ENCODE results near the gene PIGZ.
A peak's percentile ranks its signal among the peaks of the same experiment; 100 is the strongest.

The PIGZ gene

DNA sequence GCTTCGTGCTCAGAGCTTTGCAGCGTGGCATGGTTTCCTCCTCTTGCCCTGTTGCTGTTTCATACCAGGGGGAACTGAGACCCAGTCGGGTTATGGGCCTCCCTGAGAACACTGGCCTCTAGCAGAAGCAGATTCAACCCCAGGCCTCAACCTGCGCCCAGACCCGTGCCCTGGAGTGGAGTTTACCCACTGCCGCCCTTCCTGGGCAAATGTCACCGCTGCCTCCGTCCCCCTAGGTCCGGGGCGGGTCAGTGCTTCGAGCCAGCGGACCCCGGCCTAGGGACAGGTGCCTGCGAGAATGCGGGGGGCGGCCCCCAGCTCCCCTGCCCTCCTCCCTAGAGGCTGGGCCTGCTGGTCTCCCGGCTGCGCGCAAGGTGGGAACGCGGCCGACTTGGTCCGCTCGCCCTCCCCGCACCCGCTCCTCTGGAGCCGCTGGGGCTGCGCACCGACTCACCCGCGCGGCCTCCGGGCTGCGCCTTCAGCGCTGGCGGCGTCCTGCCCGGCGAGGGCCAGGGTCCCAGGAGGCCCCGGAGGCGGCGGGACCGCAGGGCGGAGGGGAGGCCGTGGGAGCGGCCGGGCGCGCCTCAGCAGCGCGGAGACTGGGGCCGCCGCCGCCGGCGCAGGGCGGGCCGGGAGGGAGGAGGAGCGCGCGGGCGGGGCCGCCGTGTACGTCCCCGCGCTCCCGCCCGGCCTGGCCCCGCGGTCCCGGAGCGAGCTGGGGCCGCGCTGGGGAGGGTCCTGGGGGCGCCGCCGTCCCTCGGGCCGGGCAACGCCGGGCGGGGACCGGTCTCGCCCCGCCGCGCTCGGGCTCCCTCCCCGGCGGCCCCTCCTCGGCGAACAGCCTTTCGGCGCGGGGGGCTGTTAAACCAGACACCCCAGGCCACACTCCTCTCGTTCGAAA, at the start of gene PIGZ:
TSS of gene PIGZ (minus strand) at position 601 of the 901 bp plus-strand sequence. CDS start 16,802 bp downstream, outside the sequence.
- peak; percentile 52 for DNase-seq (ENCODE audit: low read depth)

GRCh38 chr3:197017003-197017402, 48.4 kb upstream of the PIGZ start:
- DNase-seq (ENCODE audit: low read depth) = no peak

DNA sequence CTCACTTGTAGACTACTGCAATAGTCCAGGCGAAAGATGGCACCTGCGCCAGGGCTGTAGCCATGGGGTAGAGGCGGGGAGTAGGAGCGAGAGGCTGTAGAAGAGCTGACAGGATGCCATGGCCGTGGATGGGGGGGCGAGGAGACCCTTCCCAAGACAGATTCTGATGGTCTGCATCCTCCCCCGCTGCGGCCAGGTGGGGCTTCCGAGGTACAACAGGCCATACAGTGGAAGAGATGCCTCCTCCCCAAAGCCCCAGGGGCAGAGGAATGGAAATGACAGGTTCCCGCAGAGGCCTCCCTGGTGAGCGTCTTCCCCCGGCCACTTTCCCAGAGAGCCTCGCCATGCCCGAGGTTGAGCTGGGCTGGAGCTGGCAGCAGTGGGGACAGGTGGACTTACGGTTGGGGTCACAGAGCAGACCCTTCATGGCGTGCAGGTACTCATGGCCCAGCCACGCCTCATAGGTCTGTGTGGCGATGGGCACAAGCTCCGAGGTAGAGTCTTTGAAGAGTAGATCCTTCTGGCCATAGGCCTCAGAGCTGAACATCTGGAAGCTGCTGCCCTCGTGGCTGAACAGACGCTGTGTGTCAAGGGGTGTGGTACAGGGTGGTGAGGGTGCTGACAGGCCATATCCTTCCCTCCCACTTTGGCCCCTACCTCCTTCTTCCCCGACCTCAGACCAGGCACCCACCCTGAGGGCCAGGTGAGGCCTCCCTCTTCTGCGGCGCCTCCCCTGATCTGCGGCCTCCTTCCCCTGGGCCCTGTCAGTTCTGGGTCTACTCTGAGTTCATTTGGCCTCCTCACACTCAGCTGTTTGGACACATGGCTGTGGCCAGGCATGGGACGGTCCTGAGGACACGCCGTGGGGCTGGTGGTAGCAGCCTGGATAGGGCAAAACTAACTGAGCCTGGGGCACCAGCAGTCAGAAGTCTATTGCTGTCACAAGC, 47.4 kb upstream of the PIGZ start:
- DNase-seq (ENCODE audit: low read depth) = no peak

DNA sequence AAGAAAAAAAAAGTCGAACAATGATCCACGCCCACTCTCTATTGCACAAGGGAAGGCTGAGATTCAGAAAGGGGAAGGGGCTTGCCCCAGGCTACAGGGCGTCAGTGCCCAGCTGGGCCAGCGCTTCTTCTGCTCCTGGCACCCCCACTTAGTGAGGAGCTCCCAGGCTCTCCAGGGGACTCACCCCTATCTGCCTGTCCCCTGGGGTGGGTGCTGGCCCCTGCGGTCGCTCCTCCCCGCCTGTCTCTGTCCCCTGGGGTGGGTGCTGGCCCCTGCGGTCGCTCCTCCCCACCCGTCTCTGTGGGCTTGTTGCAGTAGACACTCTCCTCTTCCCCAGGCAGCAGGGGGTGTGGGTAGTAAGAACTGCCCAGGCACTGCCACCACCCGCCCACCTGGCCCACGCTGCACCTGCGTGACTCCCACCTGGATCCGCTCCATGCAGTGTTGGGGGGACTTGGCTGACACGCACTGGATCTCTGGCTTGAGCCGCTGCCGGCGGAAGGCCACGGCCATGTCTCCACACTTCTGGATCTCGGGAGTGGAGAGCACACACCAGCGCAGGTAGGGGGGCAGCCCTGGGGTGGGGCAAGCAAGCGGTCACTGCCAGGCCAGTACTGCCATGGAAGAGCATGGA, 46.4 kb upstream of the PIGZ start:
- no peak for DNase-seq (ENCODE audit: low read depth)

GRCh38 chr3:197014024-197014423, 45.4 kb upstream of the PIGZ start:
- DNase-seq (ENCODE audit: low read depth) = no peak

- DNase-seq (ENCODE audit: low read depth) = no peak
Measured at GRCh38 chr3:197012540-197012883, 43.9 kb upstream of the PIGZ start.

DNA sequence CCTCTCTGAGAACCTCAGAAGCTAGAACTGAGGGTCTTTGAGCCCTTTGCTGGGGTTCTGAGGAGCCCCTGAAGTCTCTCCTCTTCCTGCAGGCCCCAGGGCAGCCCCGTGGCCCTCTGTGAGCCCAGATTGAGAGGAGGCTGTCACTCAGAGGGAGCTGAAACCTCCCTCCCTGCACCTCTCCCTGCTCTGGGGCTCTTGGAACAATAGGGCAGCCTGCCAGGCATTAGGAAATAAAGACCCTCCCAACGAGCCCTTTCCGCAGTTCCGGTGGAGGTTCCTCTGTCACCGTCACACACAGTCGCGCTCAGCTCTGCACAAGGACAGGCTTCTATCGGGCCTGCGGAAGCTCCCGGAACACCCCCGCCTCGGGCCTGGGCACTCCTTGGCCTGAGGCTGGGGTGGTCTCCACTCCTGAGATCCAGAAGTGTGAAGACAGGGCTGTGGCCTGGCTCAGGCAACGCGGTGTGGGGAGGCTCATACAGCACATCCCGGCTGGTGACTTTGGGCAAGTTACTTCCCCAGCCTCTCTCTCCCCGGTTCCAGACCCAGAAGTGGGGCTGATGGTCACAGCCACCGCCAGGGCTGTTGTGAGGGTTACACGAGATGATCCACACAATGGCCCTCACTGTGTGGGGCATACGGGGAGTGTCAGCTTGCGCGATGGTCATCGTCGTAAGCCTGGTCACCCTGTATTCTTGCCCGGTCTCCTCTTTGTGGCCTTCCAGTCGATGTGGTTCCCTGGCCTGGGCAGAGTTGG, 43.3 kb upstream of the PIGZ start:
- DNase-seq (ENCODE audit: low read depth) = no peak

- no peak for DNase-seq (ENCODE audit: low read depth)
Measured at GRCh38 chr3:197010556-197011351, 42.1 kb upstream of the PIGZ start.

DNA sequence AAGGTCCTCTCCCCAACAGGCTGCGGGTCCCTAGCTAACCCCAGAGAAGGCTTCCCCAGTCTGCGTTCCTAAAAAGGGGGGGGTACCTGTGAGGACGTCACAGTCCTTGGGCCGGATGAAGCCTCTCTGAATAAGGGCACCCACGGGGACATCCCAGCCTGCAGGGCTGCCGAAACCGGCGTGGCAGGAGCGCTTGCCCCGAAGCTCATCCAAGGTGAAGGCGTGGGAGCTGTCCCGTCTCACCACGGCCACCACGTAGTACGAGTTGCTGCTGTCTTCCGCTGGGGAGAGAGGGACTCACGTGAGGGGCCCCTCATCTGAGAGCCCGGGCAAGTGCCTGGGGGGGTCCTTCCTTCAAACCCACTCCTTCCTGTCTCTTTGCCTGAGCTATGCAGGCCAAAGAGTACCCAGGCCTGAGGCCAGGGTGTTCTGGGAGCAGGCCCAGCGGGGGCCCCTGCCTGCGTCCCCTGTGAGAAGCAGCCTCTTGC, 40.9 kb upstream of the PIGZ start:
- DNase-seq (ENCODE audit: low read depth) = no peak

GRCh38 chr3:197008436-197009209, 40.0 kb upstream of the PIGZ start:
- DNase-seq (ENCODE audit: low read depth) = no peak

DNA sequence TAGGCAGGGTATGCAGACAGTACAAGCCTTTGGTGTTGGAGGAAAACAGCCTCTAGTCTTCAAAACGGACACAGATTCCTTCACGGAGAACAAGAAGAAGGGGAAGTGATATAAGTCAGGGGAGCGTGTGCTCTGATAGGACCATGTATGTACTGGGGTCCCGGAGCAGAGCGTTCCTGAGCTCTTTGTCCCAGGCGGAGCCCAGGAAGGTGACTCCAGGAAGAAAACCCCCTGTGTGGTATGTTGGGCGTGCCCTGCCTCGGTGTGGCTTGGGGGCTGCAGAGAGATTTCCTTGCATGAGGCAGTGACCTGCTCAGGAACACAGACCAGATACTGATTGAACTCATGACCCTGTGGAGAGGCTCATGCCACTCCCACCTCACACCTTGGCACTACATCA, 39.3 kb upstream of the PIGZ start:
- no peak for DNase-seq (ENCODE audit: low read depth)

DNA sequence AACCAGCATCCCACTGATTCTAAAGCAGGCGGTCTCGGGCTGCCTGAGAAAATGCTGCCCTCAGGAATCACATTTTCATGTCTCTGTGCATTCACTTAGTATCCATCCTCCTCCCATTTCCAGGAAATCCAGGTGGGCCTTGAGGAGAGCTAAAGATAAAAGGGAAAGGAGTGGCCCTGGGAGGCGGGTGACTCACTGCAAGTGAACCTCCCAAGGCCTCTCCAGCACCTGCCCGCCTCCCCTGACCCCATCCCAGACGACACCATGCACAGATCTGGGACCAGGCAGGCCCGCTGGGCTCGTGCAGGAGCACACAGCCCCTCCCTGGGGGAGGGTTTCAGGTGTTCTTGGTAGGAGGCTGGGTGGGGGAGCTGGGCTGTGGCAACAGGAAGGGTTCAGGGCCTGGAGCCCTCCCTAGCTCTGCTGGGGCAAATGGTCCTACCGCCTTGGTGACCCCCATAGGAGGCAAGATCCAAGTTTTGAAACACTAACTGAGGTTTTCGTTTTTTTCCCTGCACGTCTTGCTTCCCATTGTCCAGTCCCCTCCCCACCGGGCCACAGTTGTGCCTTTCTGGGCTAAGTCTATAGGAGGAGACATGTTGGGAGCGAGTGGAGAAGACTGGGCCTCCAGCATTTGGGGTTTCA, 38.8 kb upstream of the PIGZ start:
- no peak for DNase-seq (ENCODE audit: low read depth)

GRCh38 chr3:197006860-197007259, 38.2 kb upstream of the PIGZ start:
- no peak for DNase-seq (ENCODE audit: low read depth)

- DNase-seq (ENCODE audit: low read depth) = no peak
Measured at GRCh38 chr3:197006446-197006845, 37.8 kb upstream of the PIGZ start.

- DNase-seq (ENCODE audit: low read depth) = no peak
Measured at GRCh38 chr3:197003461-197004385, 35.1 kb upstream of the PIGZ start.

- DNase-seq (ENCODE audit: low read depth) = peak; percentile 63
Measured at GRCh38 chr3:197002701-197003454, 34.2 kb upstream of the PIGZ start.

GRCh38 chr3:197001972-197002700, 33.5 kb upstream of the PIGZ start:
- DNase-seq (ENCODE audit: low read depth) = no peak

Measured in fibroblast of gingiva (primary cell).